MM.1S (cell line): ENCODE data around the gene AFG1L.
"Not testable (repeated sequence)": the region's sequence is repeated elsewhere in the genome, so short reads cannot be mapped to it uniquely, and the experiment has no call there.

Source experiments
- DNase-seq: peaks from one replicate; pipeline ENCODE4 v3.0.0-alpha.2; 2015
- H2AFZ ChIP-seq: fragments of 300-600 bp; sonication (generic); 2 replicates; pipeline ENCODE4 v1.6.0; 2016; ENCODE audit warnings: antibody characterized with exemption, low read length
- H3F3A ChIP-seq: fragments of 300-600 bp; sonication (generic); 2 replicates; pipeline ENCODE4 v1.6.1; 2016; ENCODE audit warnings: mild to moderate bottlenecking, antibody characterized with exemption, low read length, moderate library complexity, mixed read lengths; ENCODE audit not compliant: insufficient read depth
- H3K27ac ChIP-seq: fragments of 300-600 bp; sonication (generic); 2 replicates; pipeline ENCODE4 v1.5.1; 2016; ENCODE audit warnings: mild to moderate bottlenecking, low read length
- H3K27me3 ChIP-seq: fragments of 300-600 bp; sonication (generic); replicated peaks from 2 replicates; pipeline ENCODE4 v1.6.0; 2016; ENCODE audit warnings: low read length; ENCODE audit not compliant: insufficient read depth
- H3K36me3 ChIP-seq: fragments of 300-600 bp; sonication (generic); replicated peaks from 2 replicates; pipeline ENCODE4 v1.6.1; 2016; ENCODE audit warnings: mild to moderate bottlenecking, low read length, mixed read lengths; ENCODE audit not compliant: insufficient read depth
- H3K4me1 ChIP-seq: fragments of 300-600 bp; sonication (generic); 2 replicates; pipeline ENCODE4 v1.6.1; 2016; ENCODE audit warnings: low read length, mixed read lengths
- H3K4me2 ChIP-seq: fragments of 300-600 bp; sonication (generic); 2 replicates; pipeline ENCODE4 v1.6.0; 2016; ENCODE audit warnings: low read depth, low read length
- H3K4me3 ChIP-seq: fragments of 300-600 bp; sonication (generic); 2 replicates; pipeline ENCODE4 v1.5.1; 2016; ENCODE audit warnings: low read length, mixed read lengths
- H3K79me2 ChIP-seq: fragments of 300-600 bp; sonication (generic); 2 replicates; pipeline ENCODE4 v1.6.1; 2016; ENCODE audit warnings: mixed run types, low read length, mixed read lengths
- H3K9ac ChIP-seq: fragments of 300-600 bp; sonication (generic); 2 replicates; pipeline ENCODE4 v1.6.1; 2016; ENCODE audit warnings: low read length, mixed read lengths
- H3K9me2 ChIP-seq: fragments of 300-600 bp; sonication (generic); replicated peaks from 2 replicates; pipeline ENCODE4 v1.6.1; 2016; ENCODE audit warnings: mild to moderate bottlenecking, low read length, mixed read lengths; ENCODE audit not compliant: insufficient read depth
- H3K9me3 ChIP-seq: fragments of 300-600 bp; sonication (generic); replicated peaks from 2 replicates; pipeline ENCODE4 v1.6.1; 2016; ENCODE audit warnings: mild to moderate bottlenecking, low read length, mixed read lengths; ENCODE audit not compliant: insufficient read depth
- H4K20me1 ChIP-seq: fragments of 300-600 bp; sonication (generic); 2 replicates; pipeline ENCODE4 v1.6.1; 2016; ENCODE audit warnings: mild to moderate bottlenecking, low read length, moderate library complexity, mixed read lengths; ENCODE audit not compliant: insufficient read depth
- EZH2 ChIP-seq: fragments of 300-600 bp; sonication (generic); optimal IDR thresholded peaks from 2 replicates; pipeline ENCODE3; 2017; ENCODE audit warnings: low read depth, mild to moderate bottlenecking, antibody characterized with exemption, low read length, mixed read lengths
- EZH2phosphoT487 ChIP-seq: fragments of 300-600 bp; sonication (generic); IDR thresholded peaks from 2 replicates; pipeline ENCODE4 v1.6.1; 2018; ENCODE audit warnings: antibody characterized with exemption, low read length
- TF ChIP-seq, protein P1 (sequence below): fragments of 300-600 bp; sonication (generic); IDR thresholded peaks from 2 replicates; pipeline ENCODE4 v1.5.1; 2016; ENCODE audit warnings: antibody characterized with exemption, low read length, mixed read lengths

AFG1L gene

GRCh38 chr6:108322728-108323127 is 27.9 kb downstream of the AFG1L start:
- Histone ChIP-seq H3K4me3 (no peak overlapping the region), H3K4me1 (no peaks in the 10 kb centered on the region), H3K9ac (no peak overlapping the region), H2AFZ (no peak overlapping the region), H3K79me2 (no peaks in the 10 kb centered on the region), H4K20me1 (no peaks in the 10 kb centered on the region), H3K4me2 (no peak overlapping the region), H3K36me3 (no peaks in the 10 kb centered on the region), H3K9me2 (no peaks in the 10 kb centered on the region), H3K27ac (no peak overlapping the region), H3K27me3 (no peaks in the 10 kb centered on the region), H3K9me3 (no peaks in the 10 kb centered on the region), H3F3A (no peaks in the 10 kb centered on the region)
- TF ChIP-seq EZH2 = no peak
- no peak for TF ChIP-seq EZH2phosphoT487
- TF ChIP-seq, protein P1, sequence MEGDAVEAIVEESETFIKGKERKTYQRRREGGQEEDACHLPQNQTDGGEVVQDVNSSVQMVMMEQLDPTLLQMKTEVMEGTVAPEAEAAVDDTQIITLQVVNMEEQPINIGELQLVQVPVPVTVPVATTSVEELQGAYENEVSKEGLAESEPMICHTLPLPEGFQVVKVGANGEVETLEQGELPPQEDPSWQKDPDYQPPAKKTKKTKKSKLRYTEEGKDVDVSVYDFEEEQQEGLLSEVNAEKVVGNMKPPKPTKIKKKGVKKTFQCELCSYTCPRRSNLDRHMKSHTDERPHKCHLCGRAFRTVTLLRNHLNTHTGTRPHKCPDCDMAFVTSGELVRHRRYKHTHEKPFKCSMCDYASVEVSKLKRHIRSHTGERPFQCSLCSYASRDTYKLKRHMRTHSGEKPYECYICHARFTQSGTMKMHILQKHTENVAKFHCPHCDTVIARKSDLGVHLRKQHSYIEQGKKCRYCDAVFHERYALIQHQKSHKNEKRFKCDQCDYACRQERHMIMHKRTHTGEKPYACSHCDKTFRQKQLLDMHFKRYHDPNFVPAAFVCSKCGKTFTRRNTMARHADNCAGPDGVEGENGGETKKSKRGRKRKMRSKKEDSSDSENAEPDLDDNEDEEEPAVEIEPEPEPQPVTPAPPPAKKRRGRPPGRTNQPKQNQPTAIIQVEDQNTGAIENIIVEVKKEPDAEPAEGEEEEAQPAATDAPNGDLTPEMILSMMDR = no peak
- no peak for DNase-seq

DNA sequence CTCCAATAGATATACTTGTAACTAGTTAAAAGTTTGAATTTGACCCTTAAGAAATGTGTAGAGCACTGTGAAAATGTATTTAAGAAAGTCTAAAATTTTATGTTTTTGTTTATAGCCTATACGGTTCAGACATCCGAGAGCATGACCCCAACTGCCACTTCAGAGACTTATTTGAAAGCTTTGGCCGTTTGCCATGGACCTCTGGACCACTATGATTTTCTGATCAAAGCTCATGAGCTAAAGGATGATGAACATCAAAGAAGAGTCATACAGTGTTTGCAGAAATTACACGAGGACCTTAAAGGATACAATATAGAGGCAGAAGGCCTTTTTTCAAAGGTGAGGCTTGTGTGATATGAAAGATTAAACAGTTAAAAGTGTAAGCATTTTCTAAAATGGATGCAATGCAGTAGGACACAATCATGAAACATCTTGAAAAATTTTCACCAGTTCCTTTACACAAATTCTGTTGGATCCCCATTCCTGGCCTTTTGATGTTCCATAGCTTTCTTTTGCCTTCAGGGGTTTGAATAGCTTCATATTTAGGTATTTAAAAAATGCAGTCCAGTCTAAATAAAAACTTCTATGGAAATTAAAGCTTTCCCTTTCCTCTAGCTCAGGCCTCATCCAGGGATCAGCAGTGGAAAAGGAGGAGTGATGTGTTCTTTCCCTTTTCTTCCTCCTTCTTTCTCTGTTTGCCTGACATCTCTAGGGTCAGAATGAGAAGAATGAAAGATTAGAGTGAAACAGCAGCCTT is 29.0 kb downstream of the AFG1L start:
- DNase-seq = no peak
- Histone ChIP-seq H3K9me3 (no peaks in the 10 kb centered on the region), H3K79me2 (no peaks in the 10 kb centered on the region), H2AFZ (no peak overlapping the region), H4K20me1 (no peaks in the 10 kb centered on the region), H3K9ac (no peak overlapping the region), H3K4me3 (no peak overlapping the region), H3K27ac (no peak overlapping the region), H3K4me1 (no peaks in the 10 kb centered on the region), H3F3A (no peaks in the 10 kb centered on the region), H3K36me3 (no peaks in the 10 kb centered on the region), H3K4me2 (no peak overlapping the region), H3K9me2 (no peaks in the 10 kb centered on the region), H3K27me3 (no peaks in the 10 kb centered on the region)
- no peak for TF ChIP-seq EZH2phosphoT487
- no peak for TF ChIP-seq EZH2
- TF ChIP-seq, protein P1 = no peak

- not testable (repeated sequence) for H3K27me3 ChIP-seq, H3K9me2 ChIP-seq, H3K9ac ChIP-seq, H3K4me2 ChIP-seq, H4K20me1 ChIP-seq, H3K36me3 ChIP-seq, H2AFZ ChIP-seq, H3K79me2 ChIP-seq, H3K4me3 ChIP-seq, H3K4me1 ChIP-seq, H3K9me3 ChIP-seq, H3K27ac ChIP-seq, H3F3A ChIP-seq, DNase-seq
Measured at GRCh38 chr6:108330221-108330785, 35.4 kb downstream of the AFG1L start.

DNA sequence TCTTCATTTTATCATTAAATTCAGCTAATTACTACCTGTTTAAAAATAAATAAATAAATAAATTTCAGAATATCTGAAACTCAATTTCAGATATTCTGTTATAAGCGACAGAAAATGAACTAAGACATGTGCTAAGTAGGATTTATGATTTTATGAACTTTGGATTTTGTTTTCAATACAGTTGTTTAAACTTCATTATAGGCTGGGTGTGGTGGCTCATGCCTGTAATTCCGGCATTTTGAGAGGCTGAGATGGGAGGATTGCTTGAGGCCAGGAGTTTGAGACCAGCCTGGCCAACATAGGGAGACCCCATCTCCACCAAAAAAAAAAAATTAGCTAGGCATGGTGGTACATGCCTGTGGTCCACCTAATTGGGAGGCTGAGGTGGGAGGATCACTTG is 36.0 kb downstream of the AFG1L start:
- Histone ChIP-seq H3K36me3 (no peaks in the 10 kb centered on the region), H3K4me3 (no peak overlapping the region), H3K4me1 (no peaks in the 10 kb centered on the region), H3K27ac (no peak overlapping the region), H3F3A (no peaks in the 10 kb centered on the region), H3K9ac (no peak overlapping the region), H3K79me2 (no peaks in the 10 kb centered on the region), H3K4me2 (no peak overlapping the region), H4K20me1 (no peaks in the 10 kb centered on the region), H2AFZ (no peak overlapping the region), H3K27me3 (no peaks in the 10 kb centered on the region), H3K9me3 (no peaks in the 10 kb centered on the region), H3K9me2 (no peaks in the 10 kb centered on the region)
- no peak for DNase-seq
- no peak for TF ChIP-seq EZH2
- TF ChIP-seq, protein P1 = no peak
- TF ChIP-seq EZH2phosphoT487 = no peak
